ENCODE measurements around the gene RABAC1. TPM values are rescaled to one million over a fixed set of nuclear protein-coding genes. Genes with fewer than 3 reads are reported as not detected.

The RABAC1 gene
- total RNA-seq, 2 donors from 2014 or later, result 114 to 122 TPM

DNA sequence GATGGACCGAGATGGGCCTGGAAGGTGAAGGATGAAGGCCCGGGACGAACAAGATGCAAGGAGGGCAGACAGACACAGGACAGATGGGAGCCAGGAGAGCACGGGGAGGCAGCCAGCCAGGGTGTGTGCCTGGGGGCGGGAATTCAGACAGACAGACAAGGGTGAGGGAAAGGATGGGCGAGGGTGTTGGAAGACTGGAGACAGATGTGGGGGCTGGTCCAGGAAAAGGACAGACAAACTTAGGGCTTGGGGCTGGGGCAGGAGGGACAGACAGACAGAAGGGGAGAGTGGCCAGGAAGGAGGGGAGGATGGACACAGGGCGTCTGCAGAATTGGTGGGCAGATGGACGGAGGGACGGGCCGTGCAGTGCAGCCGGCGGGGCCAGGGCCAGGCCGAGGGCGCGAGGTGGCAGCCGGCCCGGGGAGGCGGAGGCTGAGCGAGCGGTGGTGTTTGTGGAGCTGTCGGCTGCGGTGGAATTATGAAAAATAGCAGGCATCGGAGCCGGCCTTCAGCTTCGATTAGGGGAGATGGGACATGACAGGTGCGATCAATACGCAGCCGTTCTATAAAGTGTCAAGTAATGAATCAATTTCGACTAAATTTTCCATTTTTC, 26.3 kb downstream of the RABAC1 start:
- Histone ChIP-seq H3K4me3 (ENCODE audit: low read length) (no peak overlapping the region), H3K9ac (ENCODE audit: extremely low read depth, low read length, poor library complexity, severe bottlenecking) (no peak overlapping the region), H3K27me3 (ENCODE audit: control insufficient read depth, insufficient read depth, low read length, poor library complexity, severe bottlenecking) (peaks cover 97% of the 10 kb centered on the region), H3K27ac (ENCODE audit: low read depth, low read length) (no peak overlapping the region), H3K4me1 (ENCODE audit: control insufficient read depth, insufficient read depth, low read length) (no peaks in the 10 kb centered on the region), H3K9me3 (ENCODE audit: control insufficient read depth, low read length) (peaks cover 5% of the 10 kb centered on the region), H3K36me3 (ENCODE audit: control insufficient read depth, insufficient read depth, low read length) (no peaks in the 10 kb centered on the region)
- peak; percentile 47 for DNase-seq
- Mint-ChIP-seq H3K36me3 (ENCODE audit: low read depth) (no peaks in the 10 kb centered on the region), H3K9me3 (peaks cover 8% of the 10 kb centered on the region), H3K4me1 (peaks cover 18% of the 10 kb centered on the region), H3K4me3 (no peak overlapping the region), H3K27me3 (ENCODE audit: insufficient read depth) (peaks cover 94% of the 10 kb centered on the region), H3K27ac (no peak overlapping the region)
- WGBS, 2 experiments (ENCODE audit: insufficient coverage in 1 of 2, insufficient read length in 1 of 2), result 50 to 53% methylated on average over 25 to 29 of the region's 29 CpGs
- TF ChIP-seq, protein P1, sequence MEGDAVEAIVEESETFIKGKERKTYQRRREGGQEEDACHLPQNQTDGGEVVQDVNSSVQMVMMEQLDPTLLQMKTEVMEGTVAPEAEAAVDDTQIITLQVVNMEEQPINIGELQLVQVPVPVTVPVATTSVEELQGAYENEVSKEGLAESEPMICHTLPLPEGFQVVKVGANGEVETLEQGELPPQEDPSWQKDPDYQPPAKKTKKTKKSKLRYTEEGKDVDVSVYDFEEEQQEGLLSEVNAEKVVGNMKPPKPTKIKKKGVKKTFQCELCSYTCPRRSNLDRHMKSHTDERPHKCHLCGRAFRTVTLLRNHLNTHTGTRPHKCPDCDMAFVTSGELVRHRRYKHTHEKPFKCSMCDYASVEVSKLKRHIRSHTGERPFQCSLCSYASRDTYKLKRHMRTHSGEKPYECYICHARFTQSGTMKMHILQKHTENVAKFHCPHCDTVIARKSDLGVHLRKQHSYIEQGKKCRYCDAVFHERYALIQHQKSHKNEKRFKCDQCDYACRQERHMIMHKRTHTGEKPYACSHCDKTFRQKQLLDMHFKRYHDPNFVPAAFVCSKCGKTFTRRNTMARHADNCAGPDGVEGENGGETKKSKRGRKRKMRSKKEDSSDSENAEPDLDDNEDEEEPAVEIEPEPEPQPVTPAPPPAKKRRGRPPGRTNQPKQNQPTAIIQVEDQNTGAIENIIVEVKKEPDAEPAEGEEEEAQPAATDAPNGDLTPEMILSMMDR (conservative IDR thresholded peaks at IDR 0.05), result no peak

DNA sequence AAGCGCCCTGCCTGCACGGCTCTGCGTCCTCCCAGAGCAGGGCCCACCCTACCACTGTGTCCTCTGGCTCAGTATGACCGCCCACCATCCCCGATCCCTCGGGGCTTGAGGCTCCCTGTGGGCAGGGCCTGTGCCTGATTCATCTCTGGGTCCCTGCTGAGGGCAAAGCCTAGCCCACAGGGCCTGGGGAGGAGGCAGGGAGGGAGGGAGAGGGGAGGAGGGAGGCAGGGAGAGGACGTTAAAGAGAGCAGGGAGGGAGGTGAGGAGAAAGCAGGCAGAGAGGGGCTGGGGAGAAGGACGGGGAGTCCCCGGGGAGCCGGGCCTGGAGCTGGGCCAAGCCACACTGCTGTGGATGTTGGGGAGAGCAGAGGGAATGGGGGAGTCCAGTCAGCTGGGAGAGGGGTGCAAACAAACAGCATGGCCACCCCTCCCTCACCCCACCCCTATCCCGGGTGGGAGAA, 26.8 kb downstream of the RABAC1 start:
- DNase-seq, result peak; percentile 63

DNA sequence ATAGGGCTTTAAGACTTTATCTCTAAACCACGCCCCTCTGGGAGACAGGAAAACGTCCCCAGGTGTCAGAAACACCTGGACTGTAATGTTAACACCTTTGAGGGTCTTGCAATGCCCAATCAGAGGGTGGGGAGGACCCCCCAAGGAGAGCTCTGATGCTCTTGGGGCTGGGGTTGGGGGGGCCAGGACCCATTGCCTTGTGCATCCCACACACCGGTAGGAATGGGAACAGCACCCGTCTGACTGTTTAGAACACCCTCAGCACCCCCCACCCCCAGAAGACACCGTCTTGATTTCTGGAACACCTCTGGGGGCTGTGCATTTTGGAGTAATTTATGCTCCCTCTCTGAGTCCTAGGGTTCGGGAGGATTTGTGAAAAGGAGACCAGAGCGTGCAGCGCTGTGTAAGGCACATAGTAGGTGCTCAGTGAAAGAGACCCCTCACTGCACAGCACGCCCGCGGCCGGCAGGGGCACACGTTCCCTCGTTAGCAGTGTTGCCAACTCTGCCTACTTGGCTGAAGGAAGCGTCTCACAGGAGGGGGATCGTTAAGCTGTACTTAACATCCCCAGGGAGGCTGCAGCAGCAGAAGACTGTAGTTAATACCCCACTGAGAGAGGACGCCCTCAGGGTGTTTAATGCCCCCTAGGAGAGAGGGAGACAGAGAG, 28.1 kb downstream of the RABAC1 start:
- Mint-ChIP-seq H3K4me3 (no peak overlapping the region), H3K4me1 (peaks cover 18% of the 10 kb centered on the region), H3K9me3 (peaks cover 8% of the 10 kb centered on the region), H3K27ac (no peak overlapping the region), H3K27me3 (ENCODE audit: insufficient read depth) (peaks cover 77% of the 10 kb centered on the region), H3K36me3 (ENCODE audit: low read depth) (no peaks in the 10 kb centered on the region)
- Histone ChIP-seq H3K4me3 (ENCODE audit: low read length) (no peak overlapping the region), H3K27me3 (ENCODE audit: control insufficient read depth, insufficient read depth, low read length, poor library complexity, severe bottlenecking) (peaks cover 97% of the 10 kb centered on the region), H3K9ac (ENCODE audit: extremely low read depth, low read length, poor library complexity, severe bottlenecking) (no peak overlapping the region), H3K4me1 (ENCODE audit: control insufficient read depth, insufficient read depth, low read length) (no peaks in the 10 kb centered on the region), H3K27ac (ENCODE audit: low read depth, low read length) (no peak overlapping the region), H3K9me3 (ENCODE audit: control insufficient read depth, low read length) (peaks cover 5% of the 10 kb centered on the region), H3K36me3 (ENCODE audit: control insufficient read depth, insufficient read depth, low read length) (no peaks in the 10 kb centered on the region)
- peak; percentile 87 for DNase-seq
- WGBS, 2 experiments (ENCODE audit: insufficient coverage in 1 of 2, insufficient read length in 1 of 2), result 6 to 7% methylated on average over 12 to 16 of the region's 17 CpGs
- TF ChIP-seq, protein P1 (conservative IDR thresholded peaks at IDR 0.05), result peak; percentile 79

More for the DNA sequence above, 26.8 kb downstream of the RABAC1 start:
- Mint-ChIP-seq H3K9me3 (peaks cover 8% of the 10 kb centered on the region), H3K27me3 (ENCODE audit: insufficient read depth) (peaks cover 88% of the 10 kb centered on the region), H3K4me1 (peaks cover 18% of the 10 kb centered on the region), H3K36me3 (ENCODE audit: low read depth) (no peaks in the 10 kb centered on the region), H3K4me3 (no peak overlapping the region), H3K27ac (no peak overlapping the region)
- Histone ChIP-seq H3K9ac (ENCODE audit: extremely low read depth, low read length, poor library complexity, severe bottlenecking) (no peak overlapping the region), H3K4me1 (ENCODE audit: control insufficient read depth, insufficient read depth, low read length) (no peaks in the 10 kb centered on the region), H3K9me3 (ENCODE audit: control insufficient read depth, low read length) (peaks cover 5% of the 10 kb centered on the region), H3K36me3 (ENCODE audit: control insufficient read depth, insufficient read depth, low read length) (no peaks in the 10 kb centered on the region), H3K27me3 (ENCODE audit: control insufficient read depth, insufficient read depth, low read length, poor library complexity, severe bottlenecking) (peaks cover 97% of the 10 kb centered on the region), H3K4me3 (ENCODE audit: low read length) (no peak overlapping the region), H3K27ac (ENCODE audit: low read depth, low read length) (no peak overlapping the region)
- 37 to 49% methylated on average over 5 to 11 of the region's 11 CpGs for WGBS, 2 experiments (ENCODE audit: insufficient coverage in 1 of 2, insufficient read length in 1 of 2)
- TF ChIP-seq, protein P1 (conservative IDR thresholded peaks at IDR 0.05), result no peak
